IMR-90 (cell line): ENCODE results near the gene PRTG. TPM values are rescaled to one million over a fixed set of nuclear protein-coding genes. Genes with fewer than 3 reads are reported as not detected.

ENCODE experiments used
- ATAC-seq: fragments of 200-7000 bp; cut with Tn5 transposase; 2 replicates; pipeline ENCODE4 v1.9.1; 2020; ENCODE audit warnings: low read depth, mild to moderate bottlenecking, moderate library complexity
- BruUV-seq: library from RNA; stranded (reverse); fragments of 400-500 nt; replicated peaks from 2 replicates; lab custom pipeline; 2021; lab: Mats Ljungman, UMichigan
- CTCF ChIA-PET: fragments of 300-600 bp; formaldehyde crosslinking; extraction: SDS; loops from one replicate; lab custom pipeline; 2021; ENCODE audit warnings: antibody characterized with exemption; lab: Yijun Ruan, JAX
- POLR2A ChIA-PET: fragments of 300-600 bp; sonication (Branson Sonifier 250); formaldehyde crosslinking; loops from one replicate; lab custom pipeline; 2022; ENCODE audit warnings: antibody characterized with exemption; ENCODE audit not compliant: unreplicated experiment; lab: Charles Lee
- DNase-seq: peaks from one replicate; pipeline ENCODE4 v3.0.0; 2013
- H2AFZ ChIP-seq: replicated peaks from 2 replicates; pipeline ENCODE3; 2013; ENCODE audit warnings: low read length, mild to moderate bottlenecking; ENCODE audit not compliant: poor library complexity
- H2AK5ac ChIP-seq: 2 replicates; pipeline ENCODE4 v1.6.1; 2013; ENCODE audit warnings: low read depth, low read length, inconsistent platforms
- H2AK9ac ChIP-seq: replicated peaks from 2 replicates; pipeline ENCODE3; 2013; ENCODE audit warnings: mild to moderate bottlenecking, low read depth, low read length, moderate library complexity; ENCODE audit not compliant: poor library complexity
- H2BK120ac ChIP-seq: 2 replicates; pipeline ENCODE4 v1.6.1; 2013; ENCODE audit warnings: low read depth, low read length, inconsistent platforms
- H2BK15ac ChIP-seq: 3 replicates; pipeline ENCODE4 v1.6.1; 2013; ENCODE audit warnings: low read depth, low read length, inconsistent platforms
- H2BK20ac ChIP-seq: 2 replicates; pipeline ENCODE4 v1.6.1; 2013; ENCODE audit warnings: low read depth, mild to moderate bottlenecking, inconsistent platforms, low read length, moderate library complexity
- H2BK5ac ChIP-seq: 2 replicates; pipeline ENCODE4 v1.6.1; 2013; ENCODE audit warnings: mild to moderate bottlenecking, low read depth, low read length, inconsistent platforms; ENCODE audit not compliant: poor library complexity, severe bottlenecking
- H3K14ac ChIP-seq: replicated peaks from 2 replicates; pipeline ENCODE4 v1.6.1; 2013; ENCODE audit warnings: low read depth, low read length, inconsistent platforms
- H3K18ac ChIP-seq: 2 replicates; pipeline ENCODE4 v1.6.1; 2013; ENCODE audit warnings: low read depth, low read length, control low read depth
- H3K23ac ChIP-seq: 2 replicates; pipeline ENCODE4 v1.6.1; 2013; ENCODE audit warnings: low read depth, low read length, inconsistent platforms
- H3K27ac ChIP-seq: 2 replicates; pipeline ENCODE4 v1.5.1; 2013; ENCODE audit warnings: mild to moderate bottlenecking, control low read depth, low read length; ENCODE audit not compliant: insufficient read depth
- H3K27me3 ChIP-seq: 2 replicates; pipeline ENCODE4 v1.6.1; 2013; ENCODE audit warnings: low read length; ENCODE audit not compliant: control insufficient read depth, insufficient read depth
- H3K36me3 ChIP-seq: 2 replicates; pipeline ENCODE4 v1.6.1; 2013; ENCODE audit warnings: low read length, mixed read lengths; ENCODE audit not compliant: control insufficient read depth, insufficient read depth
- H3K4ac ChIP-seq: 2 replicates; pipeline ENCODE4 v1.6.1; 2013; ENCODE audit warnings: low read depth, low read length, inconsistent platforms
- H3K4me1 ChIP-seq: 2 replicates; pipeline ENCODE4 v1.6.1; 2013; ENCODE audit warnings: low read length, mixed read lengths; ENCODE audit not compliant: control insufficient read depth, insufficient read depth
- H3K4me2 ChIP-seq: 2 replicates; pipeline ENCODE4 v1.6.1; 2013; ENCODE audit warnings: low read depth, mild to moderate bottlenecking, control low read depth, low read length, moderate library complexity
- H3K4me3 ChIP-seq: 2 replicates; pipeline ENCODE4 v1.5.1; 2013; ENCODE audit warnings: low read depth, mild to moderate bottlenecking, control low read depth, low read length, moderate library complexity; ENCODE audit not compliant: insufficient read depth
- H3K56ac ChIP-seq: 2 replicates; pipeline ENCODE4 v1.6.1; 2013; ENCODE audit warnings: low read length, inconsistent platforms; ENCODE audit not compliant: insufficient read depth; ENCODE audit errors: extremely low read depth
- H3K79me1 ChIP-seq, 2 experiments: 2 replicates each; pipeline ENCODE4 v1.6.1; 2013; ENCODE audit warnings: low read length in 2 of 2, inconsistent platforms in 1 of 2, low read depth in 1 of 2
- H3K9ac ChIP-seq: 2 replicates; pipeline ENCODE4 v1.6.1; 2013; ENCODE audit warnings: low read depth, low read length, control low read depth
- H3K9me1 ChIP-seq: 2 replicates; pipeline ENCODE4 v1.6.1; 2013; ENCODE audit warnings: low read length, inconsistent platforms; ENCODE audit not compliant: insufficient read depth
- H3K9me3 ChIP-seq: 2 replicates; pipeline ENCODE4 v1.6.1; 2013; ENCODE audit warnings: low read length; ENCODE audit not compliant: control insufficient read depth, insufficient read depth
- H4K20me1 ChIP-seq: 2 replicates; pipeline ENCODE4 v1.6.1; 2013; ENCODE audit warnings: low read length, inconsistent platforms; ENCODE audit not compliant: insufficient read depth
- H4K5ac ChIP-seq: 2 replicates; pipeline ENCODE4 v1.6.1; 2013; ENCODE audit warnings: mild to moderate bottlenecking, low read depth, low read length, control low read depth
- H4K8ac ChIP-seq, 2 experiments: 2 replicates each; pipeline ENCODE4 v1.6.1; 2013; ENCODE audit warnings: low read depth in 2 of 2, low read length in 2 of 2, control low read depth in 1 of 2, inconsistent platforms in 1 of 2
- H4K91ac ChIP-seq: 2 replicates; pipeline ENCODE4 v1.6.1; 2013; ENCODE audit warnings: low read depth, low read length, inconsistent platforms; ENCODE audit not compliant: insufficient read depth
- MAZ ChIP-seq: IDR thresholded peaks from 2 replicates; pipeline ENCODE4 v1.6.1; 2012; ENCODE audit warnings: low read depth, mild to moderate bottlenecking, low read length, improper control_type of control experiment, moderate library complexity, borderline replicate concordance
- RFX5 ChIP-seq: IDR thresholded peaks from 2 replicates; pipeline ENCODE4 v1.8.0; 2012; ENCODE audit warnings: low read depth, mild to moderate bottlenecking, low read length, moderate library complexity
- USF2 ChIP-seq: fragments of 150-350 bp; IDR thresholded peaks from 2 replicates; pipeline ENCODE4 v1.6.1; 2017; ENCODE audit warnings: mild to moderate bottlenecking, antibody characterized with exemption, low read length, low read depth
- WGBS, 2 experiments: methylation state at CpG; one replicate each; pipeline versions ENCODE4 v1.1.5 to v1.1.7; 2013; ENCODE audit warnings: missing lambda C conversion rate in 2 of 2; ENCODE audit not compliant: insufficient read length in 1 of 2; ENCODE audit errors: extremely low coverage in 2 of 2; 5-methylcytosine and 5-hydroxymethylcytosine counted together
- dilution Hi-C: fragments of 300-500 bp; cut with HindIII; formaldehyde crosslinking; loops from one replicate; pipeline ENCODE4 v1.14.3; 2018; ENCODE audit warnings: low sequenced_read_pairs; ENCODE audit not compliant: unreplicated experiment
- in situ Hi-C: fragments of 300-500 bp; cut with MboI; formaldehyde crosslinking; loops from 3 replicates; pipeline ENCODE4 v1.14.3; 2019; ENCODE audit warnings: low sequenced_read_pairs, inconsistent platforms, mixed read lengths
- intact Hi-C: fragments of 100-400 bp; cut with micrococcal nuclease; formaldehyde crosslinking; loops from 2 replicates; pipeline ENCODE4 v1.10.0; 2022
- polyA plus RNA-seq, 3 experiments: library from polyadenylated mRNA; depleted of rRNA; stranded (reverse); fragments of >200 nt; gene quantifications; 2 replicates each; pipeline ENCODE4 v1.2.3, GENCODE V29; 2012; ENCODE audit warnings: low replicate concordance in 1 of 3
- total RNA-seq: library from RNA; depleted of rRNA; stranded (reverse); fragments of >200 nt; gene quantifications from 2 replicates; pipeline ENCODE4 v1.2.3, GENCODE V29; 2012

Gene PRTG
- total and polyA plus RNA-seq, 2 of the 4 experiments (the other 2 are of a cell fraction): 0.99 to 1.4 TPM

DNA sequence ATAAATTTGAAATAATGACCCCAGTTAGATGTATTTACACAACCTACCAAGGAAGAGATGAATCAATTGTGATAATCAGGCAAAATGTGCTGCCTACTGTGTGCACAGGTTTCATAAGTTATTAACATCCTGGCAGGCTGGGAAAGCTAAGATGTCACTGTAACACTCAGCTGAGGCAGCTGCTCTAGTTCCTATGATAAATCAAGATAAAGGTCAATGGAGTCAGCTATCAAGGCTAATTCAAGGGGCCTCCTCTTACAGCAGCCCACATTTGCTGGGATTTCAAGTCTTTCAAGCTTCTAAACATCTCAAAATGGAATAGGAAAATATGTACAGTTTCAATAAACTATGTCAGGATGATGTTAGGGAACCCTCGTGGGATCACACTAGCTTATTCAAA lies 84.1 kb downstream of the PRTG start:
- no peak overlapping the region for H3K4ac ChIP-seq
- no peak overlapping the region for H3K18ac ChIP-seq
- peaks cover 2% of the 10 kb centered on the region for H3K4me1 ChIP-seq
- CTCF ChIA-PET: interaction anchor here (1.0 kb wide), 1 partner anchor 10 kb away, joined by 4 read pairs; no protein-coding TSS in a partner anchor
- no peak overlapping the region for H4K91ac ChIP-seq
- no peak overlapping the region for H3K23ac ChIP-seq
- POLR2A ChIA-PET: no interaction called here
- dilution Hi-C loops (no loop called here), intact Hi-C loops (no loop called here), in situ Hi-C loops (loop anchor here (10.0 to 25.0 kb wide), 3 partner anchors 128 to 778 kb away; no protein-coding TSS in a partner anchor)
- no peak overlapping the region for H3K27ac ChIP-seq
- no peak for DNase-seq
- no peak for TF ChIP-seq USF2
- no peak for TF ChIP-seq RFX5
- TF ChIP-seq MAZ: no peak
- H2AK5ac ChIP-seq: no peak overlapping the region
- H4K20me1 ChIP-seq: no peaks in the 10 kb centered on the region
- no peak overlapping the region for H4K5ac ChIP-seq
- H3K9ac ChIP-seq: no peak overlapping the region
- H2BK5ac ChIP-seq: no peak overlapping the region
- H2BK120ac ChIP-seq: no peak overlapping the region
- no TSS peak for BruUV-seq
- no peak overlapping the region for H2BK20ac ChIP-seq
- no peak overlapping the region for H2BK15ac ChIP-seq
- H2AFZ ChIP-seq: no peak overlapping the region
- no peaks in the 10 kb centered on the region for H3K9me3 ChIP-seq
- H3K4me2 ChIP-seq: no peak overlapping the region
- ATAC-seq: no peak
- no peaks in the 10 kb centered on the region for H3K27me3 ChIP-seq
- H3K56ac ChIP-seq: no peak overlapping the region
- no peaks in the 10 kb centered on the region for H3K9me1 ChIP-seq
- H3K79me1 ChIP-seq: no peaks in the 10 kb centered on the region
- no peaks in the 10 kb centered on the region for H3K36me3 ChIP-seq
- H4K8ac ChIP-seq: no peak overlapping the region
- no peak overlapping the region for H3K14ac ChIP-seq
- WGBS, 2 experiments: no CpG with 5 or more reads among the region's 1 CpG
- H2AK9ac ChIP-seq: no peak overlapping the region
- no peak overlapping the region for H3K4me3 ChIP-seq
